WTC11 (cell line): ENCODE data around the gene TRIM41. TPM values are rescaled to one million over a fixed set of nuclear protein-coding genes. Genes with fewer than 3 reads are reported as not detected.

Source experiments
- CBFB ChIP-seq: sonication (generic); formaldehyde crosslinking; IDR thresholded peaks from 2 replicates; pipeline ENCODE4 v1.8.1; 2022; ENCODE audit warnings: mild to moderate bottlenecking, low read depth, missing genetic modification reagents
- CREM ChIP-seq: sonication (generic); formaldehyde crosslinking; IDR thresholded peaks from 2 replicates; pipeline ENCODE4 v1.8.1; 2022; ENCODE audit warnings: mild to moderate bottlenecking, missing genetic modification reagents, moderate library complexity
- FOXK1 ChIP-seq: sonication (generic); formaldehyde crosslinking; IDR thresholded peaks from 2 replicates; pipeline ENCODE4 v1.8.0; 2022; ENCODE audit warnings: mild to moderate bottlenecking, moderate library complexity, missing genetic modification reagents
- GRHL2 ChIP-seq: fragments of 250-450 bp; sonication (Bioruptor Pico); IDR thresholded peaks from 2 replicates; pipeline ENCODE4 v1.8.0; 2022; ENCODE audit warnings: mild to moderate bottlenecking, moderate library complexity; ENCODE audit not compliant: insufficient replicate concordance, severe bottlenecking
- JAZF1 ChIP-seq: fragments of 250-450 bp; sonication (Bioruptor Pico); IDR thresholded peaks from 2 replicates; pipeline ENCODE4 v1.9.0; 2021; ENCODE audit warnings: moderate library complexity, mild to moderate bottlenecking, inconsistent platforms
- NFATC4 ChIP-seq: fragments of 250-450 bp; sonication (Bioruptor Pico); IDR thresholded peaks from 2 replicates; pipeline ENCODE4 v1.9.0; 2021; ENCODE audit warnings: mild to moderate bottlenecking
- NR1H2 ChIP-seq: sonication (generic); formaldehyde crosslinking; IDR thresholded peaks from 2 replicates; pipeline ENCODE4 v1.9.0; 2021; ENCODE audit warnings: mild to moderate bottlenecking, moderate library complexity, missing genetic modification reagents
- OVOL2 ChIP-seq: fragments of 250-450 bp; sonication (Bioruptor Pico); IDR thresholded peaks from 2 replicates; pipeline ENCODE4 v1.9.0; 2021; ENCODE audit warnings: mild to moderate bottlenecking, borderline replicate concordance
- PRRX2 ChIP-seq: fragments of 250-450 bp; sonication (Bioruptor Pico); IDR thresholded peaks from 2 replicates; pipeline ENCODE4 v1.8.0; 2021; ENCODE audit warnings: mild to moderate bottlenecking
- TEAD4 ChIP-seq: sonication (generic); formaldehyde crosslinking; IDR thresholded peaks from 2 replicates; pipeline ENCODE4 v1.8.0; 2022; ENCODE audit warnings: mild to moderate bottlenecking, missing genetic modification reagents
- ZNF219 ChIP-seq: sonication (generic); formaldehyde crosslinking; IDR thresholded peaks from 2 replicates; pipeline ENCODE4 v1.8.0; 2023; ENCODE audit warnings: missing genetic modification reagents, mild to moderate bottlenecking, borderline replicate concordance
- ZNF317 ChIP-seq: sonication (generic); formaldehyde crosslinking; IDR thresholded peaks from 2 replicates; pipeline ENCODE4 v1.8.1; 2023; ENCODE audit warnings: low read depth, mild to moderate bottlenecking, moderate library complexity, missing genetic modification reagents, borderline replicate concordance
- ZNF671 ChIP-seq: fragments of 250-450 bp; sonication (Bioruptor Pico); IDR thresholded peaks from 2 replicates; pipeline ENCODE4 v1.8.0; 2021; ENCODE audit warnings: mild to moderate bottlenecking
- total RNA-seq: library from RNA; stranded (reverse); gene quantifications from 3 replicates; pipeline ENCODE4 v1.2.3, GENCODE V29; 2021
- TF ChIP-seq, protein P1 (sequence below): sonication (generic); formaldehyde crosslinking; conservative IDR thresholded peaks from 2 replicates; pipeline ENCODE4 v1.8.1; 2023; ENCODE audit warnings: mild to moderate bottlenecking, low read depth, missing genetic modification reagents, moderate library complexity
- TF ChIP-seq, protein P2 (sequence below): fragments of 250-450 bp; sonication (Bioruptor Pico); IDR thresholded peaks from 2 replicates; pipeline ENCODE4 v1.9.0; 2021; ENCODE audit warnings: mild to moderate bottlenecking
- TF ChIP-seq, protein P3 (sequence below): sonication (generic); formaldehyde crosslinking; IDR thresholded peaks from 2 replicates; pipeline ENCODE4 v1.8.0; 2022; ENCODE audit warnings: mild to moderate bottlenecking, missing genetic modification reagents
- TF ChIP-seq, protein P4 (sequence below): sonication (generic); formaldehyde crosslinking; IDR thresholded peaks from 2 replicates; pipeline ENCODE4 v1.8.0; 2023; ENCODE audit warnings: mild to moderate bottlenecking, missing genetic modification reagents
- TF ChIP-seq, protein P5 (sequence below): sonication (generic); formaldehyde crosslinking; IDR thresholded peaks from 2 replicates; pipeline ENCODE4 v1.8.0; 2022; ENCODE audit warnings: missing genetic modification reagents
- TF ChIP-seq, protein P6 (sequence below): sonication (generic); formaldehyde crosslinking; IDR thresholded peaks from 2 replicates; pipeline ENCODE4 v1.8.0; 2023; ENCODE audit warnings: missing genetic modification reagents, mild to moderate bottlenecking, borderline replicate concordance

Gene TRIM41
- total RNA-seq, 1 experiment from 2014 or later = 33.5 TPM

DNA sequence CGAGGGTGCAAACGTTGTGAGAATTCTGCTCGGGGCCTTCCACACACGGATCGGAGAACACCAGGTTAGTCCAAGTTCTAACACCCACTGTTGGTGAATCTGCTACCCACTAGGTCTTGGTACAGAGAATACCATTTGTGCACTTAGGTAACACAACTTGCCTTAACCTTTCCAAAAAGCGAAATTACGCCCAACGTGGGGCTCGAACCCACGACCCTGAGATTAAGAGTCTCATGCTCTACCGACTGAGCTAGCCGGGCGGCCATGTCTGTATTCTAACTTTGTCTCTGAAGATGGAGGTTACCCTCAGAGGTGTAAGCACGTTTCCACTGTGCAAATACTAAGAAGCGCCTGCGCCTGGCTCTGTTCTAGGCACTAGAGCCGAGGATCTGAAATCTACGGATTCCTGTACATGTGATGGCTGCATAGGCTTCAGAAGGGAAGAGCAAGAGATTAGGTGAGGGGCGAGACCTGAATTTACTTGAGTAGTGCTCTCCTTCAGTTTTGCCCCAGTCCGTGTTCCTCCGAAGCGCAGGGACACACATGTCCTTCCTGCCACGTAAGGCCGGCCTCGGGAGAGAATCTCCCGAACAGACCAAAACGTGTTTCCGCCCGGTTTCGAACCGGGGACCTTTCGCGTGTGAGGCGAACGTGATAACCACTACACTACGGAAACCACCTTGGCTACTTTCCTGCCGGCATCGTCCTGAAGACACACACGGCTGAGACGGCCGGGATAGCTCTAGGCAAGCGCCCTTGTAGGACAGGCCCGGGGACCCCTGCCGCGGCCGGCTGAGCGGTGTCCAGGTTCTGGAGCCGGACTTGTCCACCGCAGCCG is 1.1 kb upstream of the TRIM41 start (continued):
- TF ChIP-seq, protein P1, sequence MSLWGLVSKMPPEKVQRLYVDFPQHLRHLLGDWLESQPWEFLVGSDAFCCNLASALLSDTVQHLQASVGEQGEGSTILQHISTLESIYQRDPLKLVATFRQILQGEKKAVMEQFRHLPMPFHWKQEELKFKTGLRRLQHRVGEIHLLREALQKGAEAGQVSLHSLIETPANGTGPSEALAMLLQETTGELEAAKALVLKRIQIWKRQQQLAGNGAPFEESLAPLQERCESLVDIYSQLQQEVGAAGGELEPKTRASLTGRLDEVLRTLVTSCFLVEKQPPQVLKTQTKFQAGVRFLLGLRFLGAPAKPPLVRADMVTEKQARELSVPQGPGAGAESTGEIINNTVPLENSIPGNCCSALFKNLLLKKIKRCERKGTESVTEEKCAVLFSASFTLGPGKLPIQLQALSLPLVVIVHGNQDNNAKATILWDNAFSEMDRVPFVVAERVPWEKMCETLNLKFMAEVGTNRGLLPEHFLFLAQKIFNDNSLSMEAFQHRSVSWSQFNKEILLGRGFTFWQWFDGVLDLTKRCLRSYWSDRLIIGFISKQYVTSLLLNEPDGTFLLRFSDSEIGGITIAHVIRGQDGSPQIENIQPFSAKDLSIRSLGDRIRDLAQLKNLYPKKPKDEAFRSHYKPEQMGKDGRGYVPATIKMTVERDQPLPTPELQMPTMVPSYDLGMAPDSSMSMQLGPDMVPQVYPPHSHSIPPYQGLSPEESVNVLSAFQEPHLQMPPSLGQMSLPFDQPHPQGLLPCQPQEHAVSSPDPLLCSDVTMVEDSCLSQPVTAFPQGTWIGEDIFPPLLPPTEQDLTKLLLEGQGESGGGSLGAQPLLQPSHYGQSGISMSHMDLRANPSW (CRISPR knock-in tag) = no peak
- no peak for TF ChIP-seq CBFB (CRISPR knock-in tag)
- TF ChIP-seq NFATC4 (CRISPR knock-in tag) = peak; percentile 89
- TF ChIP-seq, protein P2, sequence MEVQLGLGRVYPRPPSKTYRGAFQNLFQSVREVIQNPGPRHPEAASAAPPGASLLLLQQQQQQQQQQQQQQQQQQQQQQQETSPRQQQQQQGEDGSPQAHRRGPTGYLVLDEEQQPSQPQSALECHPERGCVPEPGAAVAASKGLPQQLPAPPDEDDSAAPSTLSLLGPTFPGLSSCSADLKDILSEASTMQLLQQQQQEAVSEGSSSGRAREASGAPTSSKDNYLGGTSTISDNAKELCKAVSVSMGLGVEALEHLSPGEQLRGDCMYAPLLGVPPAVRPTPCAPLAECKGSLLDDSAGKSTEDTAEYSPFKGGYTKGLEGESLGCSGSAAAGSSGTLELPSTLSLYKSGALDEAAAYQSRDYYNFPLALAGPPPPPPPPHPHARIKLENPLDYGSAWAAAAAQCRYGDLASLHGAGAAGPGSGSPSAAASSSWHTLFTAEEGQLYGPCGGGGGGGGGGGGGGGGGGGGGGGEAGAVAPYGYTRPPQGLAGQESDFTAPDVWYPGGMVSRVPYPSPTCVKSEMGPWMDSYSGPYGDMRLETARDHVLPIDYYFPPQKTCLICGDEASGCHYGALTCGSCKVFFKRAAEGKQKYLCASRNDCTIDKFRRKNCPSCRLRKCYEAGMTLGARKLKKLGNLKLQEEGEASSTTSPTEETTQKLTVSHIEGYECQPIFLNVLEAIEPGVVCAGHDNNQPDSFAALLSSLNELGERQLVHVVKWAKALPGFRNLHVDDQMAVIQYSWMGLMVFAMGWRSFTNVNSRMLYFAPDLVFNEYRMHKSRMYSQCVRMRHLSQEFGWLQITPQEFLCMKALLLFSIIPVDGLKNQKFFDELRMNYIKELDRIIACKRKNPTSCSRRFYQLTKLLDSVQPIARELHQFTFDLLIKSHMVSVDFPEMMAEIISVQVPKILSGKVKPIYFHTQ (CRISPR knock-in tag) = peak; percentile 89
- peak; percentile 91 for TF ChIP-seq PRRX2 (CRISPR knock-in tag)
- TF ChIP-seq, protein P3, sequence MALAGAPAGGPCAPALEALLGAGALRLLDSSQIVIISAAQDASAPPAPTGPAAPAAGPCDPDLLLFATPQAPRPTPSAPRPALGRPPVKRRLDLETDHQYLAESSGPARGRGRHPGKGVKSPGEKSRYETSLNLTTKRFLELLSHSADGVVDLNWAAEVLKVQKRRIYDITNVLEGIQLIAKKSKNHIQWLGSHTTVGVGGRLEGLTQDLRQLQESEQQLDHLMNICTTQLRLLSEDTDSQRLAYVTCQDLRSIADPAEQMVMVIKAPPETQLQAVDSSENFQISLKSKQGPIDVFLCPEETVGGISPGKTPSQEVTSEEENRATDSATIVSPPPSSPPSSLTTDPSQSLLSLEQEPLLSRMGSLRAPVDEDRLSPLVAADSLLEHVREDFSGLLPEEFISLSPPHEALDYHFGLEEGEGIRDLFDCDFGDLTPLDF (CRISPR knock-in tag) = no peak
- TF ChIP-seq OVOL2 (CRISPR knock-in tag) = peak; percentile 88
- TF ChIP-seq ZNF671 (CRISPR knock-in tag) = peak; percentile 78; the same call in 1 of the 2 replicates
- TF ChIP-seq JAZF1 (CRISPR knock-in tag) = no peak
- TF ChIP-seq ZNF317 = 0 out of 2 replicates have a peak, but pooled peaks have one; percentile 9
- TF ChIP-seq TEAD4 (CRISPR knock-in tag) = no peak
- TF ChIP-seq, protein P4, sequence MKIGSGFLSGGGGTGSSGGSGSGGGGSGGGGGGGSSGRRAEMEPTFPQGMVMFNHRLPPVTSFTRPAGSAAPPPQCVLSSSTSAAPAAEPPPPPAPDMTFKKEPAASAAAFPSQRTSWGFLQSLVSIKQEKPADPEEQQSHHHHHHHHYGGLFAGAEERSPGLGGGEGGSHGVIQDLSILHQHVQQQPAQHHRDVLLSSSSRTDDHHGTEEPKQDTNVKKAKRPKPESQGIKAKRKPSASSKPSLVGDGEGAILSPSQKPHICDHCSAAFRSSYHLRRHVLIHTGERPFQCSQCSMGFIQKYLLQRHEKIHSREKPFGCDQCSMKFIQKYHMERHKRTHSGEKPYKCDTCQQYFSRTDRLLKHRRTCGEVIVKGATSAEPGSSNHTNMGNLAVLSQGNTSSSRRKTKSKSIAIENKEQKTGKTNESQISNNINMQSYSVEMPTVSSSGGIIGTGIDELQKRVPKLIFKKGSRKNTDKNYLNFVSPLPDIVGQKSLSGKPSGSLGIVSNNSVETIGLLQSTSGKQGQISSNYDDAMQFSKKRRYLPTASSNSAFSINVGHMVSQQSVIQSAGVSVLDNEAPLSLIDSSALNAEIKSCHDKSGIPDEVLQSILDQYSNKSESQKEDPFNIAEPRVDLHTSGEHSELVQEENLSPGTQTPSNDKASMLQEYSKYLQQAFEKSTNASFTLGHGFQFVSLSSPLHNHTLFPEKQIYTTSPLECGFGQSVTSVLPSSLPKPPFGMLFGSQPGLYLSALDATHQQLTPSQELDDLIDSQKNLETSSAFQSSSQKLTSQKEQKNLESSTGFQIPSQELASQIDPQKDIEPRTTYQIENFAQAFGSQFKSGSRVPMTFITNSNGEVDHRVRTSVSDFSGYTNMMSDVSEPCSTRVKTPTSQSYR (CRISPR knock-in tag) = no peak
- TF ChIP-seq ZNF219 (CRISPR knock-in tag) = no peak
- TF ChIP-seq, protein P5, sequence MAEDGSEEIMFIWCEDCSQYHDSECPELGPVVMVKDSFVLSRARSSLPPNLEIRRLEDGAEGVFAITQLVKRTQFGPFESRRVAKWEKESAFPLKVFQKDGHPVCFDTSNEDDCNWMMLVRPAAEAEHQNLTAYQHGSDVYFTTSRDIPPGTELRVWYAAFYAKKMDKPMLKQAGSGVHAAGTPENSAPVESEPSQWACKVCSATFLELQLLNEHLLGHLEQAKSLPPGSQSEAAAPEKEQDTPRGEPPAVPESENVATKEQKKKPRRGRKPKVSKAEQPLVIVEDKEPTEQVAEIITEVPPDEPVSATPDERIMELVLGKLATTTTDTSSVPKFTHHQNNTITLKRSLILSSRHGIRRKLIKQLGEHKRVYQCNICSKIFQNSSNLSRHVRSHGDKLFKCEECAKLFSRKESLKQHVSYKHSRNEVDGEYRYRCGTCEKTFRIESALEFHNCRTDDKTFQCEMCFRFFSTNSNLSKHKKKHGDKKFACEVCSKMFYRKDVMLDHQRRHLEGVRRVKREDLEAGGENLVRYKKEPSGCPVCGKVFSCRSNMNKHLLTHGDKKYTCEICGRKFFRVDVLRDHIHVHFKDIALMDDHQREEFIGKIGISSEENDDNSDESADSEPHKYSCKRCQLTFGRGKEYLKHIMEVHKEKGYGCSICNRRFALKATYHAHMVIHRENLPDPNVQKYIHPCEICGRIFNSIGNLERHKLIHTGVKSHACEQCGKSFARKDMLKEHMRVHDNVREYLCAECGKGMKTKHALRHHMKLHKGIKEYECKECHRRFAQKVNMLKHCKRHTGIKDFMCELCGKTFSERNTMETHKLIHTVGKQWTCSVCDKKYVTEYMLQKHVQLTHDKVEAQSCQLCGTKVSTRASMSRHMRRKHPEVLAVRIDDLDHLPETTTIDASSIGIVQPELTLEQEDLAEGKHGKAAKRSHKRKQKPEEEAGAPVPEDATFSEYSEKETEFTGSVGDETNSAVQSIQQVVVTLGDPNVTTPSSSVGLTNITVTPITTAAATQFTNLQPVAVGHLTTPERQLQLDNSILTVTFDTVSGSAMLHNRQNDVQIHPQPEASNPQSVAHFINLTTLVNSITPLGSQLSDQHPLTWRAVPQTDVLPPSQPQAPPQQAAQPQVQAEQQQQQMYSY (CRISPR knock-in tag) = no peak
- TF ChIP-seq, protein P6, sequence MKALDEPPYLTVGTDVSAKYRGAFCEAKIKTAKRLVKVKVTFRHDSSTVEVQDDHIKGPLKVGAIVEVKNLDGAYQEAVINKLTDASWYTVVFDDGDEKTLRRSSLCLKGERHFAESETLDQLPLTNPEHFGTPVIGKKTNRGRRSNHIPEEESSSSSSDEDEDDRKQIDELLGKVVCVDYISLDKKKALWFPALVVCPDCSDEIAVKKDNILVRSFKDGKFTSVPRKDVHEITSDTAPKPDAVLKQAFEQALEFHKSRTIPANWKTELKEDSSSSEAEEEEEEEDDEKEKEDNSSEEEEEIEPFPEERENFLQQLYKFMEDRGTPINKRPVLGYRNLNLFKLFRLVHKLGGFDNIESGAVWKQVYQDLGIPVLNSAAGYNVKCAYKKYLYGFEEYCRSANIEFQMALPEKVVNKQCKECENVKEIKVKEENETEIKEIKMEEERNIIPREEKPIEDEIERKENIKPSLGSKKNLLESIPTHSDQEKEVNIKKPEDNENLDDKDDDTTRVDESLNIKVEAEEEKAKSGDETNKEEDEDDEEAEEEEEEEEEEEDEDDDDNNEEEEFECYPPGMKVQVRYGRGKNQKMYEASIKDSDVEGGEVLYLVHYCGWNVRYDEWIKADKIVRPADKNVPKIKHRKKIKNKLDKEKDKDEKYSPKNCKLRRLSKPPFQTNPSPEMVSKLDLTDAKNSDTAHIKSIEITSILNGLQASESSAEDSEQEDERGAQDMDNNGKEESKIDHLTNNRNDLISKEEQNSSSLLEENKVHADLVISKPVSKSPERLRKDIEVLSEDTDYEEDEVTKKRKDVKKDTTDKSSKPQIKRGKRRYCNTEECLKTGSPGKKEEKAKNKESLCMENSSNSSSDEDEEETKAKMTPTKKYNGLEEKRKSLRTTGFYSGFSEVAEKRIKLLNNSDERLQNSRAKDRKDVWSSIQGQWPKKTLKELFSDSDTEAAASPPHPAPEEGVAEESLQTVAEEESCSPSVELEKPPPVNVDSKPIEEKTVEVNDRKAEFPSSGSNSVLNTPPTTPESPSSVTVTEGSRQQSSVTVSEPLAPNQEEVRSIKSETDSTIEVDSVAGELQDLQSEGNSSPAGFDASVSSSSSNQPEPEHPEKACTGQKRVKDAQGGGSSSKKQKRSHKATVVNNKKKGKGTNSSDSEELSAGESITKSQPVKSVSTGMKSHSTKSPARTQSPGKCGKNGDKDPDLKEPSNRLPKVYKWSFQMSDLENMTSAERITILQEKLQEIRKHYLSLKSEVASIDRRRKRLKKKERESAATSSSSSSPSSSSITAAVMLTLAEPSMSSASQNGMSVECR (CRISPR knock-in tag) = peak; percentile 70; the same call in 1 of the 2 replicates
- TF ChIP-seq CREM (CRISPR knock-in tag) = peak; percentile 59
- peak; percentile 11; the same call in 1 of the 2 replicates for TF ChIP-seq FOXK1 (CRISPR knock-in tag)
- no peak for TF ChIP-seq GRHL2 (CRISPR knock-in tag)
- 0 out of 2 replicates have a peak, but pooled peaks have one; percentile 34 for TF ChIP-seq NR1H2 (CRISPR knock-in tag)
